ENCODE measurements around the gene DLG2.

The DLG2 gene

DNA sequence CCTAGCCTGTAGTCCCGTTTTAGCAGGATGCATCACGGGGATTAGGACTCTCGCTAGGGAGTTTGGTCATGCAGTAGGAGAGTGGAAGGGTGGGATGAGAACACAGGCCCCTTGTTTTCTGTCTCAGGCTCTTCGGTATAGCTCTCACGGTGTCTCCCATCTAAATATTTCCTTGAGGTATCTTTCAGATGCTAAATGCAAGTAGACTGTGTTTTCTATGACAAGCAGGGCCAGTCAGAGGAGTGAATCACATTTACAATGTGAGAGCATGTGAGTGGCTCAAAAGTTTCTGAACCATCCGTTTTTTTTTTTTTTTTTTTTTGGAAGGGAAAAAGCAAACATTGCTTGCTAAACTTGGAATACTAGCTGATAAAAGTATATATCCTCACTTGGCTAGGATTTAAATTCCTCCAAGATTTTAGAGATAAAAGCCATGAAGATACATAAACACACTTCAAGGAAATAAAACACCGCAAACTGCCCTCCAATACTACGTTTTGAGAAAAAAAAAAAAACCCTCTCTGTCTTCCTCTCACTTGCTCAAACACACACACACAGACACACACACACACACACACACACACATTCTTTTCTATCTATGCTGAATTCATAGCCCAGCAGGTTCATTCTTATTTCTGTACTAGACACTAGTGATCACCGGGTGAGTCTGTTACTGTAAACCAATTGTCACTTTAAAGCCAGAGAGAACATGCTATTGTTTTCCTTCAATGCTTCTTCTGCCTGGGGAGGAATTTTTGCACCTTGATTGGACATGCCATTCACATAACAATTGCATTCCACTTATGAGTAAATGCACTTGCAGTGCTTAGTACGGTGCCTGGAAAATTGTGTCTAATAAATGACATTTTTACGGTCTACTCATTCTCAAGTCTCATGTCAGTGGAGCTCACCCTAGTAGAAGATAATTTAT, 2116.3 kb downstream of the DLG2 start:
- TF ChIP-seq ZFX (IDR thresholded peaks at IDR 0.05; ENCODE audit: borderline replicate concordance), result no peak

DNA sequence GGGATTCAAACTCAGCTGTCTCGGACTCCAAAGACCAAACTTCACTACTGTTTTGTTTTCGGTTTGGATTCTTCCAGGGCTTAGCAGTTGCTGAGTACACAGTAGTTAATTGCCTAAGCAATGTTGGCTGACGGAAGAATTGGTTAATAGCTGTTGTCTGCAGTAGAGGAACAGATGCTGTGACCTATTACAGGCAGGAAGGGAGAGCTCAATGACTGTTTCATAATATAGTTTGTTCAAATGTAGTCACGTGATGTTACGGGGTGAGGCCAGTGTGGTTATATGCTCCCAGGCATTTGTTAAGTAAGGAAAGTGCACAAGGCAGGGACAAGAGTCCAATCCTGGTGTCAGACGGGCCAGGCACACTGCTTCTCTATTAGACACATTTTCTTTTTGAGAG, 2118.3 kb downstream of the DLG2 start:
- H3K27ac ChIP-seq, result no peak overlapping the region
- TF ChIP-seq, protein P1, sequence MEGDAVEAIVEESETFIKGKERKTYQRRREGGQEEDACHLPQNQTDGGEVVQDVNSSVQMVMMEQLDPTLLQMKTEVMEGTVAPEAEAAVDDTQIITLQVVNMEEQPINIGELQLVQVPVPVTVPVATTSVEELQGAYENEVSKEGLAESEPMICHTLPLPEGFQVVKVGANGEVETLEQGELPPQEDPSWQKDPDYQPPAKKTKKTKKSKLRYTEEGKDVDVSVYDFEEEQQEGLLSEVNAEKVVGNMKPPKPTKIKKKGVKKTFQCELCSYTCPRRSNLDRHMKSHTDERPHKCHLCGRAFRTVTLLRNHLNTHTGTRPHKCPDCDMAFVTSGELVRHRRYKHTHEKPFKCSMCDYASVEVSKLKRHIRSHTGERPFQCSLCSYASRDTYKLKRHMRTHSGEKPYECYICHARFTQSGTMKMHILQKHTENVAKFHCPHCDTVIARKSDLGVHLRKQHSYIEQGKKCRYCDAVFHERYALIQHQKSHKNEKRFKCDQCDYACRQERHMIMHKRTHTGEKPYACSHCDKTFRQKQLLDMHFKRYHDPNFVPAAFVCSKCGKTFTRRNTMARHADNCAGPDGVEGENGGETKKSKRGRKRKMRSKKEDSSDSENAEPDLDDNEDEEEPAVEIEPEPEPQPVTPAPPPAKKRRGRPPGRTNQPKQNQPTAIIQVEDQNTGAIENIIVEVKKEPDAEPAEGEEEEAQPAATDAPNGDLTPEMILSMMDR (IDR thresholded peaks at IDR 0.05), result no peak
- no peak for TF ChIP-seq ZFX (IDR thresholded peaks at IDR 0.05; ENCODE audit: borderline replicate concordance)

More for the DNA sequence above, 2116.3 kb downstream of the DLG2 start:
- H3K27ac ChIP-seq, result no peak overlapping the region

DNA sequence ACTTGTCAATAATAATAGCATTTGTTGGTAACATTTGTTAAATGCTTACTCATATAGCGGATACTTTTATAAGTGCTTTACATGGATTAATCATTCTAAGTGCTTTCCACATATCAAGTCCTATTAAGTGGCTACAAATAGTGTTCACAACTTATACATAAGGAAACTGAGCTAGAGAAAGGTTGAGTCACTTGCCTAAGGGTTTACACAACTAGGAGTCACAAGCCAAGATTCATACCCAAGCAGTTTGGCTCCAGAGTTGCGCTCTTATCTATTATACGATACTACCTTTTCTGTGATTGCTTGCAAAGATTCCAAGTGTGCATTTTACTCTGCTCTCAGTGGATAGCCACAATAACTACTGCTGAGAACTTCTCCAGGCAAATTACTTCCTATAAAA, 2125.1 kb downstream of the DLG2 start:
- no peak for TF ChIP-seq ZFX (IDR thresholded peaks at IDR 0.05; ENCODE audit: borderline replicate concordance)
- TF ChIP-seq, protein P1 (IDR thresholded peaks at IDR 0.05), result no peak
- no peak overlapping the region for H3K27ac ChIP-seq

DNA sequence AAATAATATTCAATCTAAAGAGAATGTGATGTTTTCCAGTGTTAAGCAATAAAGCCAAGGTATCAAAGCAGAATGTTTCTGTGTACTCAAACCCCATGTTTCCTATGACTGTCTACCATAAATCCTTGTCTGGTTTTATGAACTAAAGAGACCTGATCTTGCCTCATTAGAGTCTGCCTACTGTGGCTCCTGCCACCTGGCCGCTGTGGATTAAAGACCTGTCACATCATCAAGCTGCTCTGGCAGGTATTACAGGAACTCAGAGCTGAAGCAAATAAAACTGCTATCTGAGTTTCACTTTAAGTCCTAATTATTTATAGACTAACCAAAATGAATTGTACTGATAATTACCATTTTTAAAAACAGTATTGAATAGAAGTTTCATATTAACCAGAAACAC, 2133.2 kb downstream of the DLG2 start:
- H3K27ac ChIP-seq, result no peak overlapping the region
- no peak for TF ChIP-seq ZFX (IDR thresholded peaks at IDR 0.05; ENCODE audit: borderline replicate concordance)

DNA sequence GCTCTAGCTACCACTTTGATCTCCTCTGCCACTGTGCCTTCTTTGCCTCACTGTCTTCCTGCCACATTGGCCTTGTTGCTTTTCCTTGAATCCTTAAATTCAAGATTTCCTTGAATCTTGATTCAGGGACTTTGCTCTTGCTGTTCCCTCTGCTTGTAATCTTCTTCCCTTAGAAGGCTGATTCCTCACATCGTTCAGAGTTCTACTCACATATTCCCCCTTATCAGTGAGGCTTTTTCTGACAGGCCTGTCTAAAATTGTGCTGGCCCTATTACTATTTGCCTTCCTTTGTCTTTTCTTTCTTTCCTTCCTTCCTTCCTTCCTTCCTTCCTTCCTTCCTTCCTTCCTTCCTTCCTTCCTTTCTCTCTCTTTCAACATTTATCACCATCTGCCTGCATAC, 2134.1 kb downstream of the DLG2 start:
- TF ChIP-seq, protein P1 (IDR thresholded peaks at IDR 0.05), result no peak
- no peak for TF ChIP-seq ZFX (IDR thresholded peaks at IDR 0.05; ENCODE audit: borderline replicate concordance)
- H3K27ac ChIP-seq, result no peak overlapping the region

DNA sequence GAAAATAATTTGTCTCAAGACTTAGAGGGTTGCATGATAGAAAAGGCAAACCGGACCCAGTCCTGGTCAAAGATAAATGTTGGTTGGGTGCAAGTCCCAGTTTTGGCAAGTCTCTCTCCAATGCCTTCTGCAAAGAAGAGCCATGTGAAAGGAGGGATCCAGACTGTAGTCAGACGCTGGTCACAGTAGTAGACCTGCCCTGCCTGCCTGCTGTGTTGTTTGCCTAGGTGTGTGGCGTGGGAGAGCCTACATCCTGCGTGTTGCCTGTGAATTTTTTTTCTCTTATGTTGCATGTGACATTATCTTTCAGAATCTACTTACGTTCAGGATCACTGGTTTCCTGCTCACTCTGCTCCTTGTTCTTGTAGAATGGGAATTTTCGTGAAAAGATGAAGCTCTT, 2143.3 kb downstream of the DLG2 start:
- no peak for TF ChIP-seq ZFX (IDR thresholded peaks at IDR 0.05; ENCODE audit: borderline replicate concordance)
- TF ChIP-seq, protein P1 (IDR thresholded peaks at IDR 0.05), result no peak
- H3K27ac ChIP-seq, result no peak overlapping the region

DNA sequence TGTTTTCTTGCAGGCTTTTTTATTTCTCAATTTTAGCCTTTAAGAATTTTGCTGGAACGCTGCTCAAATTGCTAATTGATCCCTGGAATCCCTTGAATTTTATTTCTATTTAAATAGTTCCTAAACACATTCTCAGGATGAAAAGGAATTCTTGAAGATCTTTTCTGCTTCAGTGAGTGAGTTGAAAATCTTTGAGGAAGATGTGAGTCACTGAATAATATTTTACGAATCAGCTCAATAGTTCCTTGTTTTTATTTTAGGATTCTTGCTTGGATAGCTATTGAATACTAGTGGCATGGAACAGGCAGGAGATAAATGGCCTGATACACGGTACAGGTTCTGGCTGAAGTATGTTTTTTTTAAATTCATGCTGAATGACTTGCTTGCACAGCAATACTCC, 2146.3 kb downstream of the DLG2 start:
- H3K27ac ChIP-seq, result no peak overlapping the region
- TF ChIP-seq ZFX (IDR thresholded peaks at IDR 0.05; ENCODE audit: borderline replicate concordance), result no peak
- TF ChIP-seq, protein P1 (IDR thresholded peaks at IDR 0.05), result no peak

DNA sequence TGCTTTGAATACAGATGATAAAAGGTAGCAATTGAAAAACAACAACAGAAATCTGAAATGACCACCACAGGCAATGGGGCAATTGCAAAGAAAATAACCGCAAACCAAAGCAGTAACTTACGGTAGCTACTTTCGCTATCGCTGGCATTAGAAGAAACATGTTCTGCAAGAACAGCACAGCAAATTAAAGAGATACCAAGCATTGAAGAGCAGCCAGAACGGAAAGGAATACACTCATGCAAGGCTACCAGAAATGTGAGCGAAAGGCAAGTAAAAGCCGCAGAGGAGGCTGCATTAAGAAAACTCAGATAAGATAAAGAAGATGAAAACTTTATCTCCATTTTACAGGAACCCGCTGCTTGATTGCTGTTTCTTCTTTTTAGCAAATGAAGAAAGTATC, 2146.9 kb downstream of the DLG2 start:
- TF ChIP-seq, protein P1 (IDR thresholded peaks at IDR 0.05), result no peak
- no peak for TF ChIP-seq ZFX (IDR thresholded peaks at IDR 0.05; ENCODE audit: borderline replicate concordance)
- no peak overlapping the region for H3K27ac ChIP-seq

All from 22Rv1 (cell line).